Small intestine (tissue), 7 donors: Measurements from ENCODE around the gene SLC9A9. TPM values are rescaled to one million over a fixed set of nuclear protein-coding genes. Genes with fewer than 3 reads are reported as not detected.
A peak's percentile ranks its signal among the peaks of the same experiment; 100 is the strongest.
"Not testable (repeated sequence)": the region's sequence is repeated elsewhere in the genome, so short reads cannot be mapped to it uniquely, and the experiment has no call there.

ENCODE experiments used
- DNase-seq, 2 donors: peaks; one replicate each; pipeline versions ENCODE4 v3.0.0 to v3.0.0-alpha.2; 2013
- FAIRE-seq: peaks from 2 replicates; lab custom pipeline; 2012; peaks lifted over from hg19 to GRCh38; lab: Jason Lieb, UNC
- H3K27ac ChIP-seq, 3 donors: one replicate each; pipeline ENCODE4 v1.5.1; 2013; ENCODE audit warnings: low read length in 2 of 3, mild to moderate bottlenecking in 2 of 3, control low read depth in 1 of 3, inconsistent platforms in 1 of 3, low read depth in 1 of 3, moderate library complexity in 1 of 3
- H3K27me3 ChIP-seq, 3 donors: one replicate each; pipeline ENCODE4 v1.6.1; 2013; ENCODE audit warnings: low read length in 3 of 3, inconsistent platforms in 1 of 3; ENCODE audit not compliant: control insufficient read depth in 3 of 3, insufficient read depth in 3 of 3
- H3K36me3 ChIP-seq, 3 donors: one replicate each; pipeline ENCODE4 v1.6.1; 2013; ENCODE audit warnings: low read length in 3 of 3, inconsistent platforms in 1 of 3, low read depth in 1 of 3, mild to moderate bottlenecking in 1 of 3, moderate library complexity in 1 of 3; ENCODE audit not compliant: control insufficient read depth in 3 of 3, insufficient read depth in 2 of 3
- H3K4me1 ChIP-seq, 3 donors: one replicate each; pipeline ENCODE4 v1.6.1; 2013; ENCODE audit warnings: low read length in 2 of 3, inconsistent platforms in 1 of 3, low read depth in 1 of 3, mild to moderate bottlenecking in 1 of 3, moderate library complexity in 1 of 3; ENCODE audit not compliant: control insufficient read depth in 3 of 3, insufficient read depth in 2 of 3
- H3K4me3 ChIP-seq, 3 donors: one replicate each; pipeline ENCODE4 v1.5.1; 2013; ENCODE audit warnings: low read length in 3 of 3, control low read depth in 1 of 3, inconsistent platforms in 1 of 3, low read depth in 1 of 3, mild to moderate bottlenecking in 1 of 3, moderate library complexity in 1 of 3
- H3K9me3 ChIP-seq, 2 donors: one replicate each; pipeline ENCODE4 v1.6.1; 2013; ENCODE audit warnings: low read depth in 1 of 2, low read length in 1 of 2; ENCODE audit not compliant: control insufficient read depth in 2 of 2, insufficient read depth in 1 of 2
- WGBS, 3 donors: extraction: QIAGEN DNeasy Blood & Tissue Kit; methylation state at CpG; one replicate each; pipeline ENCODE4 v1.1.7; 2013; 5-methylcytosine and 5-hydroxymethylcytosine counted together
- polyA plus RNA-seq, 4 donors: library from polyadenylated mRNA; stranded (reverse) in 3 of 4; unstranded in 1 of 4; fragments of 200-250 nt in 3 of 4; fragments of 120-200 nt in 1 of 4; gene quantifications; one replicate each; pipeline versions ENCODE4 v1.2.1 to v1.2.3, GENCODE V29; 2013
- donor health status: healthy with polysubstance abuse.
- donor health status: control.
- donor health status: control.
- donor health status: Bipolar disorder and iron deficiency.
- donor health status: healthy.

SLC9A9 gene
- polyA plus RNA-seq, 4 donors = 1.4 to 4.6 (median 4.1) TPM; not detected in 1

DNA sequence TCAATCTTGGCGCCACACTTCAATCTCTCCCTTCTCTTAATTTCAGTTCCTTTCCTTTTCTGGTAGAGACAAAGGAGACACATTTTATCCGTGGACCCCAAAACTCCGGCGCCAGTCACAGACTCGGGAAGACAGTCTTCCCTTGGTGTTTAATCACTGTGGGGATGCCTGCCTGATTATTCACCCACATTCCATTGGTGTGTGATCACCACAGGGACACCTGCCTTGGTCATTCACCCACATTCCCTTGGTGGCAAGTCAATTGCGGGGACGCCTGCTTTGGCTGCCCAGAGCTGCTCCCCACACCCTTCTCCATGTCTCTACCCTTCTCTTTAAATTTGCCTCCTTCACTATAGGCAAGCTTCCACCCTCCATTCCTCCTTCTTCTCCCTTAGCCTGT is 50.1 kb downstream of the SLC9A9 start:
- FAIRE-seq, H3K27me3 ChIP-seq, H3K9me3 ChIP-seq, H3K4me1 ChIP-seq, DNase-seq, H3K4me3 ChIP-seq, H3K27ac ChIP-seq, H3K36me3 ChIP-seq: not testable (repeated sequence)
- 88 to 94% (median 90%) methylated on average over 7 of the region's 7 CpGs for WGBS, 3 donors

DNA sequence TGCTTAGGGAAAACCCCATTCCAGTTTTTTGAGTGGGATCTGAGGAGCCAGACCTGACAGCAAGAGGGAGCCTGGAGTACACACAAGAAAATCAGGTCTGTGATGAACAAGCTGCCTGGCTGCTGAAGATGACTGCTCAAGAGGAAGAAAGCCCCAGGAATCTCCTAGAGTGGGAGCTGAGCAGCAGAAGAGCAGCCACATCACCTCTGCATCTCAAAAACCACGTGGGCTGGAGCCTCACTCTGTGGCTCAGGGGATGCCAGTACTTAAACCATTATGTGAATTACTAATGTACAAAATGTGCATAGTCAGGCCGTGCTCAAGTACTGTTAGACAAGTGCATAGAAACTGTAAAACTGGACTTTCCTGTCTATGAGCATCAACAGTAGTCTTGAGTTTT is 52.4 kb downstream of the SLC9A9 start:
- H3K27ac ChIP-seq = no peak overlapping the region
- H3K4me1 ChIP-seq = no peaks in the 10 kb centered on the region
- no peaks in the 10 kb centered on the region for H3K36me3 ChIP-seq
- DNase-seq (no peak), FAIRE-seq (no peak)
- 20 to 39% (median 34%) methylated on average over 2 of the region's 2 CpGs for WGBS, 3 donors
- no peak overlapping the region for H3K4me3 ChIP-seq
- no peaks in the 10 kb centered on the region for H3K9me3 ChIP-seq
- H3K27me3 ChIP-seq = no peaks in the 10 kb centered on the region

DNA sequence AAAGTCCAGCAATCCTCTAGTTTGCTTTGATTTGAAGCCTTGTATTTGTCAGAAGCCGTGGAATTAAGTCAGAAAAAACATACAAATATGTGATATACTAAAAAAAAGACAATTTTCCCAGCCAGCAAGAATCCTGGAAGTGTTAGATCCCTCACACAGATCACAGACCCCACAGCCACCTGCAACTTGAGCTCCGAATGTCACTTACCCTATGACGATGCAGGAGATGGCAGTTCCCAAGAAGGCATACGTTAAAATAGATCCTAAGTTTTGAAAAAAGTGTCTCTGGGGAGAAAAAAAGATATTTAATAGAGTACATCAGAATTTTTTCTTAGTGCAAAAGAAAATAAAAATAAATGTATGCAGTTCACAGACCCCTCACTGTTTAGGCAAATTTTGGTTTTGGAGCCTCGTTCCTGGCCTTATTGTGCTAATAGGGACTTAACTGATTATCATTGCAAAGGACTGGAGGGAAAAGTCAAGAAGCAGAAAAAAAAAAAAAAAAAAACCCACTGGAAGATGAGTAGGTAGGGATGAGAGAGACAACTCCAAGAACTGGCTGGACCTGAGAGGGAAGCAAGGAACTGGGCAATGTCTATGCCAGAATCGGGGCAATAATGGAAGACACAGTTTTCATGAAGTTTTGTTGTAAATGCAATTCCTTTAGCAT is 53.3 kb downstream of the SLC9A9 start:
- no peaks in the 10 kb centered on the region for H3K4me1 ChIP-seq
- H3K9me3 ChIP-seq = no peaks in the 10 kb centered on the region
- H3K27ac ChIP-seq = no peak overlapping the region
- no peaks in the 10 kb centered on the region for H3K27me3 ChIP-seq
- 56 to 78% (median 71%) methylated on average over 6 of the region's 6 CpGs for WGBS, 3 donors
- DNase-seq (no peak), FAIRE-seq (no peak)
- no peak overlapping the region for H3K4me3 ChIP-seq
- H3K36me3 ChIP-seq = no peaks in the 10 kb centered on the region

DNA sequence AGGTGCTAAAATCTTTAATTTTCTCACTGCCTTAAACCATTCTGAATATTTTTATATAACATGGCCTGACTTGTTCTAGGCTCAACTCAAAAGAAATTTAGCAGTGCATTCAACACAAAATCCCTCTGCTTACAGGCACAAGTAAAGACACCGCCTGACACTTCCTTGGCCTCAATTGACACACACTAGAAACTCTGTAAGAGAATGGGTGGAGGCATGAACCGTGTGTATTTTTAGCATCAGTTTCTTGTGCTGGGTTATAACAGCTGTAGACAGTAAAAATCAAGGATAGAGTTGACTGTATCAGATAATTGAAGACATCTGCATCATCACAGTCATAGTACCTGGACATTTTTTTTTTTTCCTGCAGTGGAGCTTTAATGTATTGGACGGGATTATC is 54.3 kb downstream of the SLC9A9 start:
- Histone ChIP-seq H3K9me3 (no peaks in the 10 kb centered on the region), H3K27me3 (no peaks in the 10 kb centered on the region), H3K27ac (no peak overlapping the region), H3K4me3 (no peak overlapping the region), H3K4me1 (no peaks in the 10 kb centered on the region), H3K36me3 (no peaks in the 10 kb centered on the region)
- WGBS, 3 donors = 64 to 76% (median 74%) methylated on average over 3 of the region's 3 CpGs
- no peak for FAIRE-seq
- DNase-seq = no peak

DNA sequence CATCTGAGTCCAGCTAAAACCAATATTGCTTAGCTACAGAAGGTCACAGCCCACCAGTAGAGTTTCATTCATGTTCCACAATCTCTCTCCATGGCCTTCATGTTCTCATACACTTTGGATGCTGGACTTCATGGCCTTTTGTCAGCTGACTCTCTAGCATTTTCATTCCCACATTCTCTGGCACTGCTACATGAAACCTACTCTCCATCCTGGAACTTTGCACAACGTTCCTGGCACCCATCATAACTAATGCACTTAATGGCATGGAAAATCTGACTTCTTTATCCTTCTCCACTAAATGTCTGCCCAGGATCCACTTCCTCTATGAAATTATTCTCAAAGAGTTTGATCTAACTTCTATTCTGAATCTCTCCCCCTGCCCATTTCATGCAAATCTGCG is 56.9 kb downstream of the SLC9A9 start:
- H3K9me3 ChIP-seq = no peaks in the 10 kb centered on the region
- no peak overlapping the region for H3K4me3 ChIP-seq
- 80 to 86% (median 85%) methylated on average over 2 of the region's 2 CpGs for WGBS, 3 donors
- H3K27ac ChIP-seq = no peak overlapping the region
- no peaks in the 10 kb centered on the region for H3K27me3 ChIP-seq
- H3K36me3 ChIP-seq = no peaks in the 10 kb centered on the region
- no peak for FAIRE-seq
- DNase-seq = no peak
- H3K4me1 ChIP-seq = no peaks in the 10 kb centered on the region

DNA sequence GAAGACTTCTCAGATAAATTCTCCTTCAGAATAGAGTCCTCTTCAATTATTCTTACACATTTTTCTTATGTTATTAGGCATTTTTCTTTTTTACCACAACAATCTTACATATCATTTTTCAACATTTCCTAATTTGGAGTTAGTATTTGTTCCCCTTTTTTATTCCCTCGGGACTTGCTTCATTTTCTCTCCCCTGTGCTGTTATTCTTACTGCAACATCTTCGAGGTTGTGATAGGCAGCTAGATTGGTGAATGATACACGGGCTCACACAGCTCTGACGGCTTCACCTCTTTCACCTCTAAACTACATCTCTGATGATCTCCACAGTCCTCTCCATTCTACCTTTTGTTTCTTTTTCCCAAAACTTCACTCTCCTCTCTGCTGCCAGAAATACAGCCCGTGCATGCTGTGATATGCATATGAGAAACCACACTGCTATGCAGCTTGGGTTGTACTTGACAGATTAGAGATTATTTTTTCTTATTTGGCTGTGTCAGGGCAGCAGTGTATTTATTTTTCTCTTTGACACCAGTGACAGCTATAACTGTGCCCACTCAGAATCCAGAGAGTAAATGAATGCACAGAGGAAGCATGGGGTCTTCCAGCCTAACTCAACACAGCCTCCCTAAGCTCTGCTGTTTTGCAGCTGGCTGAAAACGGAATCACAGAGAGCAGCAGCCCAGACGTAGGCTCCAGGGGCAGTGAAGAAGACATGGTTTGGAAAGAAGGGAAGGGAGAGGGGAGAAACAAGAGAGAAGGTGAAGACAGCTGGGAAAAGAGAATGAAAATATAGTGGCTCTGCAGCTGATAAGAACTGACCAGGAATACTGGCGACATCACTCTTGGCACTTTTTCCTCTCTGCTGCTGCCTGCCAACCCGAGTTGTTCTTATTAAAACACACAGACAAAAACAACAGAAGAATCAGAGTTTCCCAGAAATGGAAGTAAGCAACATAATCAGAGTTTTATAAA is 61.8 kb downstream of the SLC9A9 start:
- no peak for DNase-seq
- 56 to 65% (median 56%) methylated on average over 9 of the region's 9 CpGs for WGBS, 3 donors
- Histone ChIP-seq H3K4me3 (no peak overlapping the region), H3K36me3 (no peaks in the 10 kb centered on the region), H3K9me3 (no peaks in the 10 kb centered on the region), H3K4me1 (no peaks in the 10 kb centered on the region), H3K27me3 (no peaks in the 10 kb centered on the region), H3K27ac (peak overlapping the region in 1 of 3 donors; percentile 60)
- no peak for FAIRE-seq

DNA sequence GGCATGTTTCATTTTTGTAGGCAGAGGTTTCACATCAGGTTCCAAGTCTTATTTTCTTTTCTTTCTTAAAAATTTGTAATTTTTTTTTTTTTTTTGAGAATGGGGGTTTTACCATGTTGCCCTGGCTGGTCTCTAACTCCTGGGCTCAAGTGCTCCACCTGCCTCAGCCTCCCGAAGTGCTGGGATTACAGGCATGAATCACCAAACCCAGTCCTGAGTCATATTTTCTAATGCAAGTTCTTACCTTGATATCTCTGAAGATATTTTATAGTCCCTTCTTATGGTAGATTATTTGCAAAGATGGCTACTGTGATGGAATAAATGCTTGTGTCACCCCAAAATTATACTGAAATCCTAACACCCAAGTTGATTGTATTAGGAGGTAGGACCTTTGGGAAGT is 63.8 kb downstream of the SLC9A9 start:
- 57 to 86% (median 67%) methylated on average over 1 of the region's 1 CpG for WGBS, 3 donors
- no peaks in the 10 kb centered on the region for H3K4me1 ChIP-seq
- no peaks in the 10 kb centered on the region for H3K9me3 ChIP-seq
- H3K27ac ChIP-seq = no peak overlapping the region
- H3K27me3 ChIP-seq = no peaks in the 10 kb centered on the region
- no peak for FAIRE-seq
- H3K4me3 ChIP-seq = no peak overlapping the region
- H3K36me3 ChIP-seq = no peaks in the 10 kb centered on the region
- no peak for DNase-seq

DNA sequence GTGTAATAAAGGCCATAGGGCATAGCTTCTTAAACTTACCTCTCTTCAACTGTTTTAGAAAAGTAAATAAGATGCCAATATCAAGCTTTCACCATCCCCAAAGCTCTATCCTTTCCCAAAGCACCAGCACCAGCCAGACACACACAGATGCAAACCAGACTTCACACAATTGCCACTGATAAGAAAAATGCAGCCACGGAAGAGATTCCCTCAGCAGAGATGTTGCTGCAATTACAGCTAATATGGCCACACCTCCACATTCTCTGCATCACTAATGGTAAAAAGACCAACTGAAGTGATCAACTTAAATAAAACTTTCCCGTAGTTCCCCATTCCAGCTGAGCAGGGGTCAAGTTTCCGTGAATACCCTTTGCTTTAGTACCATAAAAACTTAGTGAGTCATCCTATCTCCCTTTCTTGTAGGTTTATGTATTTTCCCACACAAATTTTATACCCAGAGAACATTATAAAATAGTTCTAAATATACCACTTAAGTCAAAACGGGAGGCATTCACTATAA is 64.4 kb downstream of the SLC9A9 start:
- Histone ChIP-seq H3K36me3 (no peaks in the 10 kb centered on the region), H3K27ac (no peak overlapping the region), H3K4me3 (no peak overlapping the region), H3K9me3 (no peaks in the 10 kb centered on the region), H3K4me1 (no peaks in the 10 kb centered on the region), H3K27me3 (no peaks in the 10 kb centered on the region)
- FAIRE-seq (no peak), DNase-seq (no peak)
- WGBS, 3 donors = 44 to 72% (median 62%) methylated on average over 4 of the region's 4 CpGs
